HepG2 (cell line): ENCODE data around the gene TNFSF13. TPM values are rescaled to one million over a fixed set of nuclear protein-coding genes. Genes with fewer than 3 reads are reported as not detected.
A peak's percentile ranks its signal among the peaks of the same experiment; 100 is the strongest.

Experiments
- ARID2 ChIP-seq: sonication (generic); formaldehyde crosslinking; IDR thresholded peaks from 2 replicates; pipeline ENCODE4 v1.8.1; 2022; ENCODE audit warnings: mild to moderate bottlenecking, missing genetic modification reagents, borderline replicate concordance
- GABPB1 ChIP-seq: IDR thresholded peaks from 2 replicates; pipeline ENCODE4 v1.6.1; 2016; ENCODE audit warnings: mild to moderate bottlenecking, missing genetic modification reagents, moderate library complexity, missing compliant biosample characterization
- HNRNPLL ChIP-seq: fragments of 200-400 bp; formaldehyde crosslinking; IDR thresholded peaks from 2 replicates; pipeline ENCODE4 v1.6.1; 2017; ENCODE audit warnings: mild to moderate bottlenecking, low read depth, low read length; ENCODE audit not compliant: poor library complexity, severe bottlenecking
- NFIB ChIP-seq: sonication (generic); formaldehyde crosslinking; IDR thresholded peaks from 2 replicates; pipeline ENCODE4 v1.9.0; 2021; ENCODE audit warnings: missing genetic modification reagents, mild to moderate bottlenecking, borderline replicate concordance
- NR2F2 ChIP-seq: IDR thresholded peaks from 2 replicates; pipeline ENCODE4 v1.6.1; 2012; ENCODE audit warnings: low read depth, inconsistent platforms, borderline replicate concordance
- RARG ChIP-seq: sonication (generic); formaldehyde crosslinking; IDR thresholded peaks from 2 replicates; pipeline ENCODE4 v1.4.0; 2020; ENCODE audit warnings: low read depth, mild to moderate bottlenecking, missing genetic modification reagents
- SMARCE1 ChIP-seq: fragments of 450-650 bp; IDR thresholded peaks from 2 replicates; pipeline ENCODE4 v1.6.1; 2017; ENCODE audit warnings: borderline replicate concordance
- TFAP4 ChIP-seq: sonication (generic); IDR thresholded peaks from 2 replicates; pipeline ENCODE4 v1.6.1; 2016; ENCODE audit warnings: low read depth, borderline replicate concordance
- TRAFD1 ChIP-seq: sonication (generic); formaldehyde crosslinking; IDR thresholded peaks from 2 replicates; pipeline ENCODE4 v1.5.1; 2020; ENCODE audit warnings: missing genetic modification reagents, mild to moderate bottlenecking, borderline replicate concordance
- TRIM24 ChIP-seq: sonication (generic); formaldehyde crosslinking; IDR thresholded peaks from 2 replicates; pipeline ENCODE4 v1.8.0; 2022; ENCODE audit warnings: mild to moderate bottlenecking, missing genetic modification reagents
- ZFP36L1 ChIP-seq: sonication (generic); formaldehyde crosslinking; IDR thresholded peaks from 2 replicates; pipeline ENCODE4 v1.8.0; 2022; ENCODE audit warnings: mild to moderate bottlenecking, missing genetic modification reagents, moderate library complexity
- ZFP91 ChIP-seq: sonication (generic); formaldehyde crosslinking; IDR thresholded peaks from 2 replicates; pipeline ENCODE4 v1.9.0; 2022; ENCODE audit warnings: missing genetic modification reagents, mild to moderate bottlenecking, borderline replicate concordance
- ZNF317 ChIP-seq: sonication (generic); formaldehyde crosslinking; IDR thresholded peaks from 2 replicates; pipeline ENCODE4 v1.5.0; 2020; ENCODE audit warnings: mild to moderate bottlenecking, missing genetic modification reagents
- ZNF335 ChIP-seq: sonication (generic); formaldehyde crosslinking; IDR thresholded peaks from 2 replicates; pipeline ENCODE4 v1.4.0; 2020; ENCODE audit warnings: missing genetic modification reagents
- ZNF564 ChIP-seq: sonication (generic); formaldehyde crosslinking; IDR thresholded peaks from 2 replicates; pipeline ENCODE4 v1.8.1; 2023; ENCODE audit warnings: mild to moderate bottlenecking, missing genetic modification reagents
- ZNF678 ChIP-seq: sonication (generic); formaldehyde crosslinking; IDR thresholded peaks from 2 replicates; pipeline ENCODE4 v1.4.0; 2020; ENCODE audit warnings: mild to moderate bottlenecking, missing genetic modification reagents
- ZNF7 ChIP-seq: IDR thresholded peaks from 2 replicates; pipeline ENCODE4 v1.6.1; 2016; ENCODE audit warnings: missing biosample characterization, missing genetic modification reagents
- ZNF766 ChIP-seq: sonication (generic); formaldehyde crosslinking; IDR thresholded peaks from 2 replicates; pipeline ENCODE4 v1.5.0; 2020; ENCODE audit warnings: missing genetic modification reagents, borderline replicate concordance
- ZNF780A ChIP-seq: sonication (generic); formaldehyde crosslinking; IDR thresholded peaks from 2 replicates; pipeline ENCODE4 v1.8.0; 2022; ENCODE audit warnings: mild to moderate bottlenecking, missing genetic modification reagents, moderate library complexity
- polyA plus RNA-seq, 8 experiments: library from polyadenylated mRNA; depleted of rRNA in 3 of 8; stranded (reverse) in 7 of 8; unstranded in 1 of 8; fragments of >200 nt; fragmentation: Illumina TruSeq in 4 of 8; extraction: Trizol in 4 of 8; gene quantifications; 2 replicates each; pipeline versions ENCODE4 v1.2.1 to v1.2.3, GENCODE V29; 2011 to 2016; ENCODE audit warnings: low read depth in 4 of 8, missing spikeins in 1 of 8, mixed read lengths in 1 of 8; ENCODE audit not compliant: insufficient read depth in 1 of 8
- total RNA-seq, 5 experiments: library from RNA; depleted of rRNA; stranded (reverse); fragments of >200 nt; fragmentation: Illumina TruSeq; extraction: Trizol; gene quantifications; 2 replicates each; pipeline ENCODE4 v1.2.3, GENCODE V29; 2016; ENCODE audit warnings: low read depth in 1 of 5
- TF ChIP-seq, protein P1 (sequence below): IDR thresholded peaks from 2 replicates; pipeline ENCODE4 v1.6.1; 2016; ENCODE audit warnings: low read depth, control low read depth
- TF ChIP-seq, protein P2 (sequence below): IDR thresholded peaks from 2 replicates; pipeline ENCODE4 v1.6.1; 2016; ENCODE audit warnings: missing compliant biosample characterization, missing genetic modification reagents, borderline replicate concordance

TNFSF13 gene
- total and polyA plus RNA-seq, 2 of the 13 experiments (the other 11 are each of a cell fraction or from before 2014, with no cell fraction given) = 2.5 to 3.3 TPM

GRCh38 chr17:7548585-7549400 lies 9.8 kb upstream of the TNFSF13 start, which contains the start of gene TNFSF12 (continued):
- TF ChIP-seq TRIM24 (CRISPR knock-in tag) (no peak), ZNF678 (CRISPR knock-in tag) (no peak), NR2F2 (no peak), SMARCE1 (no peak), RARG (CRISPR knock-in tag) (no peak), GABPB1 (CRISPR knock-in tag) (peak; percentile 62; the same call in 1 of the 2 replicates), ZNF7 (CRISPR knock-in tag) (no peak), ARID2 (CRISPR knock-in tag) (no peak), TRAFD1 (CRISPR knock-in tag) (no peak), ZNF766 (no peak), ZNF335 (CRISPR knock-in tag) (no peak), ZNF780A (CRISPR knock-in tag) (no peak), ZNF564 (CRISPR knock-in tag) (no peak), ZNF317 (CRISPR knock-in tag) (no peak), ZFP91 (CRISPR knock-in tag) (peak; percentile 43; the same call in 1 of the 2 replicates), TFAP4 (no peak), ZFP36L1 (CRISPR knock-in tag) (no peak), NFIB (CRISPR knock-in tag) (no peak), HNRNPLL (peak; percentile 93)
- TF ChIP-seq, protein P1, sequence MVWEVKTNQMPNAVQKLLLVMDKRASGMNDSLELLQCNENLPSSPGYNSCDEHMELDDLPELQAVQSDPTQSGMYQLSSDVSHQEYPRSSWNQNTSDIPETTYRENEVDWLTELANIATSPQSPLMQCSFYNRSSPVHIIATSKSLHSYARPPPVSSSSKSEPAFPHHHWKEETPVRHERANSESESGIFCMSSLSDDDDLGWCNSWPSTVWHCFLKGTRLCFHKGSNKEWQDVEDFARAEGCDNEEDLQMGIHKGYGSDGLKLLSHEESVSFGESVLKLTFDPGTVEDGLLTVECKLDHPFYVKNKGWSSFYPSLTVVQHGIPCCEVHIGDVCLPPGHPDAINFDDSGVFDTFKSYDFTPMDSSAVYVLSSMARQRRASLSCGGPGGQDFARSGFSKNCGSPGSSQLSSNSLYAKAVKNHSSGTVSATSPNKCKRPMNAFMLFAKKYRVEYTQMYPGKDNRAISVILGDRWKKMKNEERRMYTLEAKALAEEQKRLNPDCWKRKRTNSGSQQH = no peak
- TF ChIP-seq, protein P2, sequence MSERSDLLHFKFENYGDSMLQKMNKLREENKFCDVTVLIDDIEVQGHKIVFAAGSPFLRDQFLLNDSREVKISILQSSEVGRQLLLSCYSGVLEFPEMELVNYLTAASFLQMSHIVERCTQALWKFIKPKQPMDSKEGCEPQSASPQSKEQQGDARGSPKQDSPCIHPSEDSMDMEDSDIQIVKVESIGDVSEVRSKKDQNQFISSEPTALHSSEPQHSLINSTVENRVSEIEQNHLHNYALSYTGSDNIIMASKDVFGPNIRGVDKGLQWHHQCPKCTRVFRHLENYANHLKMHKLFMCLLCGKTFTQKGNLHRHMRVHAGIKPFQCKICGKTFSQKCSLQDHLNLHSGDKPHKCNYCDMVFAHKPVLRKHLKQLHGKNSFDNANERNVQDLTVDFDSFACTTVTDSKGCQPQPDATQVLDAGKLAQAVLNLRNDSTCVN (CRISPR knock-in tag) = no peak
